ENCODE results near the gene PSD2.

DNA sequence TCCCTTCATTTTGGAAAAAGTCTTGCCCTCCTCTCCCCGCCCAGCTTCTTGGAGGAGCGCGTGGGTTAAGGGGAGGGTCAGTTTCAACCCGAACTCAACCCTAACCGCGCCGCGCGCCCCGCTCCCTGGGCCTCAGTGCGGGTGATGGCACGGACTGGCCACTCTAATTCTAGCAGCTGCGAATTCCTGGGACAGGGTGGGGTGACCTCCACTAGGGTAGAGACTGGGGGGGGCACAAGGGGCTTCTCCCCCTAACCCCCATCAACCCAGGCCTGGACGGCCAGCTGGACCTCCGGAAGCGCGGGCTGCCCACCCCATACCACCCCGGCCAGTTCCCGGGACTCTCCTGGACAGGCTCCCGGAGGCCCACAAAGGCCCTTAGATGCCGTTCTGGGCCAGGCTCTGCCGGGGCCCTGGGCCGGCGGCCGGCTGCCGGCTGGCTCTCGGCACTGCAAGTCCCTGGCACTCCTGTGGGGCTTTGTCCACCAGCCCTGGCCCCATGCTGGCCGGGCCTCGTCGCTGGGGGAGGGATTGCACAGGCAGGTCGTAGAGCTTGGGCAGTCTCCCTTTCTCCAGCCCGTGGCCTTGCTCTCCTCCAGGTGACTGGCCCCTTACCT lies 7.2 kb upstream of the PSD2 start:
- no peak for TF ChIP-seq POLR2A (IDR thresholded peaks at IDR 0.05; ENCODE audit: low read length)
- TF ChIP-seq GATA1 (IDR thresholded peaks at IDR 0.05; ENCODE audit: low read depth, low read length): no peak

All from erythroblast (primary cell).